ENCODE measurements around the gene CYP2B6. TPM values are rescaled to one million over a fixed set of nuclear protein-coding genes. Genes with fewer than 3 reads are reported as not detected.
"Not testable (repeated sequence)": the region's sequence is repeated elsewhere in the genome, so short reads cannot be mapped to it uniquely, and the experiment has no call there.

CYP2B6 gene
- total RNA-seq, 1 donor from 2014 or later = 1.9 TPM

DNA sequence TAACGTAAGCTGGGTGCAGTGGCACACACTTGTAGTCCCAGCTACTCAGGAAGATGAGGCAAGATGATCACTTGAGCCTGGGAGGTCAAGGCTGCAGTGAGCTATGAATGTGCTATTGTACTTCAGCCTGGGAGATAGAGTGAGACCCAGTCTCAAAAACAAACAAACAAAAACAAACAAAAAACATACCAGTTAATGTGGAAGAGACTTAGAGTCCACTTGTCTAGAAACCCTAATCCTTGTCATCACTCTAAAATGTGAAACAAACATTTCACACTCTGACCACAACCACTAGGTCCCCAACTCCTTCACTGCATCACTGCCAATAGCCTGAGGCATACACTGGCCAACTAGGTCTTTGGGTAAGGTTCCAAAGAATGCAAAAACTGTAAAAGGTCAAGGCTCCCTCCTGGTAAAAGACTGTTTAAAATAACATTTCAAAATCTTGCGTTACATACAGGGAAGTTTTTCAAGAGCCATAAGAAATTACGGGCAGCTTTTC is 28.6 kb upstream of the CYP2B6 start:
- H3K4me3 ChIP-seq = no peak overlapping the region
- H3K9me3 ChIP-seq = no peaks in the 10 kb centered on the region
- TF ChIP-seq, protein P1, sequence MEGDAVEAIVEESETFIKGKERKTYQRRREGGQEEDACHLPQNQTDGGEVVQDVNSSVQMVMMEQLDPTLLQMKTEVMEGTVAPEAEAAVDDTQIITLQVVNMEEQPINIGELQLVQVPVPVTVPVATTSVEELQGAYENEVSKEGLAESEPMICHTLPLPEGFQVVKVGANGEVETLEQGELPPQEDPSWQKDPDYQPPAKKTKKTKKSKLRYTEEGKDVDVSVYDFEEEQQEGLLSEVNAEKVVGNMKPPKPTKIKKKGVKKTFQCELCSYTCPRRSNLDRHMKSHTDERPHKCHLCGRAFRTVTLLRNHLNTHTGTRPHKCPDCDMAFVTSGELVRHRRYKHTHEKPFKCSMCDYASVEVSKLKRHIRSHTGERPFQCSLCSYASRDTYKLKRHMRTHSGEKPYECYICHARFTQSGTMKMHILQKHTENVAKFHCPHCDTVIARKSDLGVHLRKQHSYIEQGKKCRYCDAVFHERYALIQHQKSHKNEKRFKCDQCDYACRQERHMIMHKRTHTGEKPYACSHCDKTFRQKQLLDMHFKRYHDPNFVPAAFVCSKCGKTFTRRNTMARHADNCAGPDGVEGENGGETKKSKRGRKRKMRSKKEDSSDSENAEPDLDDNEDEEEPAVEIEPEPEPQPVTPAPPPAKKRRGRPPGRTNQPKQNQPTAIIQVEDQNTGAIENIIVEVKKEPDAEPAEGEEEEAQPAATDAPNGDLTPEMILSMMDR (IDR thresholded peaks at IDR 0.05) = no peak
- no peaks in the 10 kb centered on the region for H3K4me1 ChIP-seq
- H3K36me3 ChIP-seq = no peaks in the 10 kb centered on the region
- peaks cover 6% of the 10 kb centered on the region for H3K27me3 ChIP-seq (ENCODE audit: low read depth)
- no peak overlapping the region for H3K27ac ChIP-seq
- DNase-seq (no peak), ATAC-seq (peak; percentile 47 to 66)
- intact Hi-C loops (cut with DNase I) = no loop called here

DNA sequence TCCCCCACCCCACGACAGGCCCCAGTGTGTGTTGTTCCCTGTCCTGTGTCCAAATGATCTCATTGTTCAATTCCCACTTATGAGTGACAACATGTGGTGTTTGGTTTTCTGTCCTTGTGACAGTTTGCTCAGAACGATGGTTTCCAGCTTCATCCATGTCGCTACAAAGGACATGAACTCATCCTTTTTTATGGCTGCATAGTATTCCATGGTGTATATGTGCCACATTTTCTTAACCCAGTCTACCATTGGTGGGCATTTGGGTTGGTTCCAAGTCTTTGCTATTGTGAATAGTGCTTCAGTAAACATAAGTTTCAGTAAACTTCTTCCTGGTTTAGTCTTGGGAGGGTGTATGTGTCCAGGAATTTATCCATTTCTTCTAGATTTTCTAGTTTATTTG is 26.7 kb upstream of the CYP2B6 start:
- intact Hi-C loops (cut with DNase I); H3K36me3 ChIP-seq; ATAC-seq; H3K27ac ChIP-seq; H3K27me3 ChIP-seq (ENCODE audit: low read depth); H3K4me1 ChIP-seq; H3K9me3 ChIP-seq; H3K4me3 ChIP-seq; DNase-seq: not testable (repeated sequence)

DNA sequence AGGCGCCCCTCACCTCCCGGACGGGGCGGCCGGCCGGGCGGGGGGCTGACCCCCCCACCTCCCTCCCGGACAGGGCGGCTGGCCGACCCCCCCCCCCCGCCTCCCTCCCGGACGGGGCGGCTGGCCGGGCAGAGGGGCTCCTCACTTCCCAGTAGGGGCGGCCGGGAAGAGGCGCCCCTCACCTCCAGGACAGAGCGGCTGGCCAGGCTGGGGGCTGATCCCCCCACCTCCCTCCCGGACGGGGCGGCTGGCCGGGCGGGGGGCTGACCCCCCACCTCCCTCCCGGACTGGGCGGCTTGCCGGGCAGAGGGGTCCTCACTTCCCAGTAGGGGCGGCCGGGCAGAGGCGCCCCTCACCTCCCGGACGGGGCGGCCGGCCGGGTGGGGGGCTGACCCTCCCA is 25.7 kb upstream of the CYP2B6 start:
- H3K4me3 ChIP-seq; ATAC-seq; H3K36me3 ChIP-seq; H3K27ac ChIP-seq; H3K27me3 ChIP-seq (ENCODE audit: low read depth); H3K4me1 ChIP-seq; intact Hi-C loops (cut with DNase I); H3K9me3 ChIP-seq; DNase-seq: not testable (repeated sequence)

DNA sequence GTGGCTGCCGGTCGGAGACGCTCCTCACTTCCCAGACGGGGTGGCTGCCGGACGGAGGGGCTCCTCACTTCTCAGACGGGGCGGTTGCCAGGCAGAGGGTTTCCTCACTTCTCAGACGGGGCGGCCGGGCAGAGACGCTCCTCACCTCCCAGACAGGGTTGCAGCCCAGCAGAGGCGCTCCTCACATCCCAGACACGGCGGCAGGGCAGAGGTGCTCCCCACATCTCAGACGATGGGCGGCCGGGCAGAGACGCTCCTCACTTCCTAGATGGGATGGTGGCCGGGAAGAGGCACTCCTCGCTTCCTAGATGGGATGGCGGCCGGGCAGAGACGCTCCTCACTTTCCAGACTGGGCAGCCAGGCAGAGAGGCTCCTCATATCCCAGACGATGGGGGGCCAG is 24.5 kb upstream of the CYP2B6 start:
- H3K27ac ChIP-seq; intact Hi-C loops (cut with DNase I); H3K9me3 ChIP-seq; H3K36me3 ChIP-seq; H3K4me3 ChIP-seq; H3K27me3 ChIP-seq (ENCODE audit: low read depth); H3K4me1 ChIP-seq; ATAC-seq; DNase-seq: not testable (repeated sequence)

DNA sequence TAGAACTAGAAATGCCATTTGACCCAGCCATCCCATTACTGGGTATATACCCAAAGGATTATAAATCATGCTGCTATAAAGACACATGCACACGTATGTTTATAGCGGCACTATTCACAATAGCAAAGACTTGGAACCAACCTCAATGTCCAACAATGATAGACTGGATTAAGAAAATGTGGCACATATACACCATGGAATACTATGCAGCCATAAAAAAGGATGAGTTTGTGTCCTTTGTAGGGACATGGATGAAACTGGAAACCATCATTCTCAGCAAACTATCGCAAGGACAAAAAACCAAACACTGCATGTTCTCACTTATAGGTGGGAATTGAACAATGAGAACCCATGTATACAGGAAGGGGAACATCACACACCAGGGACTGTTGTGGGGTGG is 23.0 kb upstream of the CYP2B6 start:
- ATAC-seq; H3K27me3 ChIP-seq (ENCODE audit: low read depth); H3K4me1 ChIP-seq; H3K4me3 ChIP-seq; DNase-seq; intact Hi-C loops (cut with DNase I); H3K36me3 ChIP-seq; H3K9me3 ChIP-seq; H3K27ac ChIP-seq: not testable (repeated sequence)

DNA sequence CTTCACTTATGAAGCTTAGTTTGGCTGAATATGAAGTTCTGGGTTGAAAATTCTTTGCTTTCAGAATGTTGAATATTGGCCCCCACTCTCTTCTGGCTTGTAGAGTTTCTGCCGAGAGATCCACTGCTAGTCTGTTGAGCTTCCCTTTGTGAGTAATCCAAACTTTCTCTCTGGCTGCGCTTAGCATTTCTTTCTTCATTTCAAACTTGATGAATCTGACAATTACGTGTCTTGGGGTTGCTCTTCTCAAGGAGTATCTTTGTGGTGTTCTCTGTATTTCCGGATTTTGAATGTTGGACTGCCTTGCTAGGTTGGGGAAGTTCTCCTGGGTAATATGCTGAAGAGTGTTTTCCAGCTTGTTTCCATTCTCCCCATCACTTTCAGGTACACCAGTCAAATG is 21.4 kb upstream of the CYP2B6 start:
- DNase-seq; intact Hi-C loops (cut with DNase I); H3K9me3 ChIP-seq; H3K27me3 ChIP-seq (ENCODE audit: low read depth); H3K27ac ChIP-seq; H3K4me3 ChIP-seq; H3K4me1 ChIP-seq; ATAC-seq; H3K36me3 ChIP-seq: not testable (repeated sequence)

DNA sequence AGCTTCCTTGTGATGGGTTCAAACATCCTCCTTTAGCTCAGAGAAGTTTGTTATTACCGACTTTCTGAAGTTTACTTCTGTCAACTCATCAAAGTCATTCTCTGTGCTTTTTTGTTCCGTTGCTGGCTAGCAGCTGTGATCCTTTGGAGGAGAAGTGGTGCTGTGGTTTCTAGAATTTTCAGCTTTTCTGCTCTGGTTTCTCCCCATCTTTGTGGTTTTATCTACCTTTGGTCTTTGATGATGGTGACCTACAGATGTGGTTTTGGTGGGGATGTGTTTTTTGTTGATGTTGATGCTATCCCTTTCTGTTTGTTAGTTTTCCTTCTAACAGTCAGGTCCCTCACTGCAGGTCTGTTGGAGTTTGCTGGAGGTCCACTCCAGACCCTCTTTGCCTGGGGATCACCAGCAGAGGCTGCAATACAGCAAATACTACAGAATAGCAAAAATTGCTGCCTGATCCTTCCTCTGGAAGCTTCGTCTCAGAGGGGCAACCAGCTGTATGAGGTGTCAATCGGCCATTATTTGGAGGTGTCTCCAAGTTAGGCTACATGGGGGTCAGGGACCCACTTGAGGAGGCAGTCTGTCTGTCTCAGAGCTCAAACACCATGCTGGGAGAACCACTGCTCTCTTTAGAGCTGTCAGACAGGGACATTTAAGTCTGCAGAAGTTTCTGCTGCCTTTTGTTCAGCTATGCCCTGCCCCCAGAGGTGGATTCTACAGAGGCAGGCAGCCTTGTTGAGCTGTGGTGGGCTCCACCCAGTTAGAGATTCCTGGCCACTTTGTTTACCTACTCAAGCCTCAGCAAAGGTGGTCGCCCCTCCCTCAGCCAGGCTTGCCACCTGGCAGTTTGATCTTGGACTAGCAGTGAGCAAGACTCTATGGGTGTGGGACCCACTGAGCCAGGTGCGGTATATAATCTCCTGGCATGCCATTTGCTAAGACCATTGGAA is 20.4 kb upstream of the CYP2B6 start:
- H3K36me3 ChIP-seq; H3K27ac ChIP-seq; DNase-seq; H3K4me1 ChIP-seq; H3K4me3 ChIP-seq; H3K27me3 ChIP-seq (ENCODE audit: low read depth); H3K9me3 ChIP-seq; ATAC-seq; intact Hi-C loops (cut with DNase I): not testable (repeated sequence)

DNA sequence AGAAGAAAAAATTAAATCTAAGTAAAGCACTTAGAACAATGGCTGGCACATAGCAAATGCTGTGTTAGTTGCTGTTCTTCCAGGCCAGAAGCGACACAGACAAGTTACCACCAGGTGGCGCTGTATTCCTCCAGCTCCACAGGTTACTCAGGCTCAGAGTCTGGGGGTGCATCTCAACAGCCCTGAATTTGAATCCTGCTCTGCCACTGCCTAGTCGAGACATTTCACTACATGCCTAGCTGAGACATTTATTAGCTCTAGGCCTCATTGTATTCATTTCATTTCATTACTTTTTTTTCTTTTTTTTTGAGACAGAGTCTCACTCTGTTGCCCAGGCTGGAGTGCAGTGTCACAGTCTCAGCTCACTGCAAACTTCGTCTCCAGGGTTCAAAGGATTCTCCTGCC is 16.4 kb upstream of the CYP2B6 start:
- no peaks in the 10 kb centered on the region for H3K9me3 ChIP-seq
- H3K36me3 ChIP-seq = no peaks in the 10 kb centered on the region
- ATAC-seq (peak; percentile 85 to 86), DNase-seq (peak; percentile 74)
- intact Hi-C loops (cut with DNase I) = no loop called here
- H3K4me1 ChIP-seq = no peaks in the 10 kb centered on the region
- H3K27me3 ChIP-seq (ENCODE audit: low read depth) = peaks cover 19% of the 10 kb centered on the region
- no peak overlapping the region for H3K4me3 ChIP-seq
- H3K27ac ChIP-seq = no peak overlapping the region
- TF ChIP-seq, protein P1 (IDR thresholded peaks at IDR 0.05) = peak; percentile 96
